GM12801 (cell line): ENCODE measurements around the gene MBD2.

Experiments
- CTCF ChIP-seq: IDR thresholded peaks from one replicate; pipeline ENCODE4 v1.5.1; 2011; ENCODE audit warnings: control low read depth; ENCODE audit not compliant: insufficient read length; ENCODE audit errors: extremely low read depth

Gene MBD2

DNA sequence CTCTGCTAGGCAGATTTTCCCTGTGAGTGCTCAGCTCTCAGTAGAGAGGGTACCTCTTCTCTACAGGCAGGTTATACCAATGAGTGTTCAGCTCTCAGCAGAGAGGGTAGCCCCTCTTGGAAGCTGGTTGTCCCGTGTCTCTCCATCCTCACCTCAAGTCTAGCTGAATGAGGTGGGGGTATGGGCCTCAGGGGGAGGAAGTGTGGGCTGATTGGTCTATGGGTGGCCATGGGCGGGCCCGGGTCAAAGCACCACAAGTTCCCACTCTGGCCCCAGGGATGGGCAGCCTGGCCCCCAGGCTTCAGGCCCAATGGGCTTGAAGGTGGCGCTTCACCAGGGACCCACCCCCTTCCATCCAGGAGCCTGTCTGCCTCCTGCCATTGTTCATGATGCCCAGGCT, 17.0 kb upstream of the MBD2 start:
- TF ChIP-seq CTCF = no peak

DNA sequence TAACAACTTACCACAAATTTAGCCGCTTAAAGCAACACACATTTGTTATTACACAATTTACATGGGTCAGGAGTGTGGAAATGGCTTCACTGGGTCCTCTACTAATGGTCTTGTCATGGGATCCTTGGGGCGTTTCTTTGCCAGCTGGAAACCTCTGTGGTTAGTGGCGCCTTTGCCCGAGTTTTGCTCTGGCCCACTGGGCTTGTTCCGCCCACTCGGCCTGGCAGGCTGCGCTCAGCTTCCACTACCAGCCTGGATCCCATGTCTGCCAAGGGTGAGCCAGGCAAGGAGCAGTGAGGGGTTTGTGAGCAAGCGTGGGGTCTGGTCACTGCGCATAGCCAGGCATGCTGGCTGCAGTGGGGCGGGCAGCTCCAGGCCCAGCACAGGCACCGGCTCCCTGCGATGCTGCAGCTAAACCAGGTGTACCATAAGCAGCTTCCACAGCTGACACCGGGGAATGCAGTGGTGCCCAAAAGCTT, 16.2 kb upstream of the MBD2 start:
- no peak for TF ChIP-seq CTCF

- TF ChIP-seq CTCF = no peak
Measured at GRCh38 chr18:54239601-54240000, 15.1 kb upstream of the MBD2 start.

DNA sequence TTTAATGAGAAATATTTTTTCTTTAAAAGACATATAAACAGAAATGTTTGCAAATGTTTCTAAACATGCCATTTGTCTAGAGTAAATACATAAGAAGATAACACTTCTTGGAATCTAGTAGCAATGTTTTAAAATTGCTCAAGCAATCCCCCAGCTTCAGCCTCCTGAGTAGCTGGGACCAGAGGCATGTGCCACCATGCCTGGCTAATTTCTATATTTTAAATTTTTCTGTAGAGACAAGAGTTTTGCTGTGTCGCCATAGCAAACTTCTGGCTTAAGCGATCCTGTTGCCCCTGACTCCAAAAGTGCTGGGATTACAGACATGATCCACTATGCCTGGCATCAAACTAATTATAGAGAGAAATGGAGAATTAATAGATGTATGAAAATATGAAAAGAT, 14.6 kb upstream of the MBD2 start:
- TF ChIP-seq CTCF = no peak

DNA sequence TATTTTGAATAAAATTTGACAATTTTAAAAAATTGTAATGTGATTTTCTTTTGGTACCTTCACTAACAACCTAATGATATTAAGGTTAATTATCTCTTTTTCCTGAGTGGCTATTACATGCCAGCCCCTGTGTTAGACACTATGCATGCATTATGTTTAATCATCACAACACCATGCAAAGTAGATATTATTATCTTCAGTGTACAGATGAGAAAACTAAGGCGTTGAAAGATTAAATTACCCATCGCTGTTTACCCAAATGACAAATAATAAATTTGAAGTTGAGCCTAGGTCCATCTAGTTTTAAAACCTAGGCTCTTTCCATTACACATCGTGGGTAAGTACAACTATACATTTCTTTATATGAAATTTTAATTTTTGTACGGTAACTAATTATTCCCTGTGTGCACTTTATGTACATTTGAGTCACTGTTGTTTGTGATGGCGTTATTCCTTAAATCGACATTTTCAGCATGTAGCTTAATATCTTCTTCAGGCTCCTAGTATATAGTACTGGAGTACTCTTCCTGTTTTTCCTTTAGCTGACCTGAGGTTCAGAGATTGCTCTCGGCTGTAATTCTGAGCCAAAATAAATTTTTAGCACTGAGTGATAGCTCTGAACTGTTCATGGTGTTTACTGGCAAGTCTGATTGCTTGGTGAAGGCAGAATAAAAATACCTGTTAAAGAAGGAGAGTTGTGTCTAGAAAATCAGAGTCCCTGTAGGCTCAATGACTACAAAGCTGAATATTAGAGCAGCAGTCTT, 13.9 kb upstream of the MBD2 start:
- no peak for TF ChIP-seq CTCF

- TF ChIP-seq CTCF = no peak
Measured at GRCh38 chr18:54235871-54236270, 11.4 kb upstream of the MBD2 start.

DNA sequence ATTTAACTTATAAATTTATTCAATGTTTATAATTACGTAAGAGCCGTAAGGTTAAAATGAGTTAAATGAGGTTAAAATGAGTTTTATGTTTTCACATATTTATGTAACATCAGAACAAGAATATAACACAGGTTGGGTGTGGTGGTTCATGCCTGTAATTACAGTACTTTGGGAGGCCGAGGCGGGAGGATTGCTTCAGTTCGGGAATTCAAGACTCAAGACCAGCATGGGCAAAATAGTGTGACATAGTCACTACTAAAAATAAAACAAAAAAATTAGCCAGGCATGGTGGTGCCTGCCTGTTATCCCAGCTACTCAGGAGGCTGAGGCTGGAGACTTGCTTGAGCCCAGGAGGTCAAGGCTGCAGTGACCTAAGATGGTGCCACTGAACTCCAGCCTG, 9.3 kb upstream of the MBD2 start:
- TF ChIP-seq CTCF = no peak

DNA sequence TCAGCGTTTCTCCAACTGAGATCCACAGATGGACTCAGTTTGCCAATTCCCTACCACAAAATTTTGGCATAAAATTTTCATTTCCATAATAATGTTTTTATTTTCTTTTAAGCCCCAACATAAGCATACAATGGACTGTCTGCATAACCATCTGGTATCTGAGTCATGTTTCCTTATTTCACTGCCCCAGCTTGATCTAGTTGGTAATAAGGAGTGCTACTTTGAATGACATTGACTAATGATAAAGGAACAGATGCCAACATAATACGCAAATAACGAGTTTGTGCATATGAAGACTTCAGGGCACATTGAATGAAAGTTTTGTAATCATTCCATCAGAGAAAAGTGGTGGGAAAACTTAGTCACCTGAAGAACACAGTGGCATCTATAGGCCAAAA, 8.8 kb upstream of the MBD2 start:
- TF ChIP-seq CTCF = no peak
